ENCODE data around the gene TSHZ1. TPM values are rescaled to one million over a fixed set of nuclear protein-coding genes. Genes with fewer than 3 reads are reported as not detected.

Gene TSHZ1
- polyA plus RNA-seq, 1 donor from 2014 or later: 1.1 TPM

DNA sequence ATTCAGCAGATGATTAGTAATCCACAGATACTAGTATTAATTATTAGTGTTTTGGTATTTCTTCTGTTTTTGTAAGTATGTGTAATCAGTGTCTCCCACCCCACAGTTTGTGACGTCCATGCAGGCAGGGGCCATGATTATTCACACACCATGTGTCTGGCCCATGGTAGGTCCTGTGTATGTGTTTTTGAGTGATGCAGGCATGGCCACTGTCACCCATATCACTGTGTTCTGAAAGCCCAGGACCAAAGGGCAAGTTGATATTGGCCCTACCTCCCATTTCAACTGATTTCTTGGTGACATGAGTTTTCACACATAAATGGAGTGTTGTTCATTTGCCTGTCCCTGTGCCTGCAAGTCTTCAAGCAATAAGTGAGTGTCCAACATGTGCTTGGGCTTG lies 104.0 kb downstream of the TSHZ1 start:
- Histone ChIP-seq H3K9me3 (ENCODE audit: low read length) (no peaks in the 10 kb centered on the region), H3K4me2 (ENCODE audit: low read length) (no peak overlapping the region), H3K4me3 (ENCODE audit: low read length) (no peak overlapping the region), H2AFZ (ENCODE audit: low read depth, low read length) (no peak overlapping the region), H3K36me3 (ENCODE audit: insufficient read depth, low read length) (no peaks in the 10 kb centered on the region), H3K9ac (ENCODE audit: low read length) (no peak overlapping the region), H3K27me3 (ENCODE audit: insufficient read depth, low read depth, low read length) (no peaks in the 10 kb centered on the region), H3K27ac (ENCODE audit: low read length) (no peak overlapping the region), H3F3A (ENCODE audit: insufficient read depth, low read length, poor library complexity, severe bottlenecking) (no peaks in the 10 kb centered on the region), H3K9me2 (ENCODE audit: insufficient read depth, low read length) (no peaks in the 10 kb centered on the region), H3K79me2 (replicated peaks; ENCODE audit: insufficient read depth, low read length) (no peaks in the 10 kb centered on the region), H4K20me1 (ENCODE audit: insufficient read depth) (no peaks in the 10 kb centered on the region)
- no peak for TF ChIP-seq SMC3 (conservative IDR thresholded peaks at IDR 0.05; ENCODE audit: poor library complexity)
- TF ChIP-seq MXI1 (conservative IDR thresholded peaks at IDR 0.05; ENCODE audit: poor library complexity, severe bottlenecking): no peak
- TF ChIP-seq EP300 (conservative IDR thresholded peaks at IDR 0.05; ENCODE audit: poor library complexity, severe bottlenecking): no peak

DNA sequence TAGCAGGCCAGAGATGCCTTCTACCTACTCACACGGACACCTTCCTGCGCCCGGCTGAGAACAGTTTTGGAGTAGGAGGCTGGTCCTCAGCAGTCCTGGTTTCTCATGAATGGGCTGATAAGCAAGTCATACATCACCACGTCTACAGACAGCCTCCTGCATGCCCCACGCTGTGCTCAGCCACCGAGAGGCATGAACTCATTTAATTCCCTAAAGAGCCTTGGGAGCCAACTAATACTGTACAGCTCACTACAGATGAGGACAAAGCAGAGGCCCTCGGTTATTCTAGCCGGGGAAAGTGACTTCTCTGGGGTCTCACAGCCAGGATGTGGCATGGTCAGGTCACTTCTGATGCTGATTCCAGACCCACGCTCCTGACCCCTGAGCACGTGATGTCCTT lies 105.6 kb downstream of the TSHZ1 start:
- Histone ChIP-seq H3K4me2 (ENCODE audit: low read length) (no peak overlapping the region), H3F3A (ENCODE audit: insufficient read depth, low read length, poor library complexity, severe bottlenecking) (no peaks in the 10 kb centered on the region), H4K20me1 (ENCODE audit: insufficient read depth) (no peaks in the 10 kb centered on the region), H3K79me2 (replicated peaks; ENCODE audit: insufficient read depth, low read length) (no peaks in the 10 kb centered on the region), H3K4me3 (ENCODE audit: low read length) (no peak overlapping the region), H3K36me3 (ENCODE audit: insufficient read depth, low read length) (no peaks in the 10 kb centered on the region), H2AFZ (ENCODE audit: low read depth, low read length) (no peak overlapping the region), H3K9me3 (ENCODE audit: low read length) (no peaks in the 10 kb centered on the region), H3K27me3 (ENCODE audit: insufficient read depth, low read depth, low read length) (no peaks in the 10 kb centered on the region), H3K9me2 (ENCODE audit: insufficient read depth, low read length) (no peaks in the 10 kb centered on the region), H3K27ac (ENCODE audit: low read length) (no peak overlapping the region), H3K9ac (ENCODE audit: low read length) (no peak overlapping the region)
- TF ChIP-seq EP300 (conservative IDR thresholded peaks at IDR 0.05; ENCODE audit: poor library complexity, severe bottlenecking) (no peak), MXI1 (conservative IDR thresholded peaks at IDR 0.05; ENCODE audit: poor library complexity, severe bottlenecking) (no peak), POLR2AphosphoS5 (IDR thresholded peaks at IDR 0.05) (no peak), RAD21 (conservative IDR thresholded peaks at IDR 0.05) (no peak), TAF1 (IDR thresholded peaks at IDR 0.05; ENCODE audit: low read depth) (no peak), EZH2 (IDR thresholded peaks at IDR 0.05; ENCODE audit: borderline replicate concordance, insufficient read depth, low read length, poor library complexity, severe bottlenecking) (no peak), SMC3 (conservative IDR thresholded peaks at IDR 0.05; ENCODE audit: poor library complexity) (no peak)
- TF ChIP-seq, protein P1, sequence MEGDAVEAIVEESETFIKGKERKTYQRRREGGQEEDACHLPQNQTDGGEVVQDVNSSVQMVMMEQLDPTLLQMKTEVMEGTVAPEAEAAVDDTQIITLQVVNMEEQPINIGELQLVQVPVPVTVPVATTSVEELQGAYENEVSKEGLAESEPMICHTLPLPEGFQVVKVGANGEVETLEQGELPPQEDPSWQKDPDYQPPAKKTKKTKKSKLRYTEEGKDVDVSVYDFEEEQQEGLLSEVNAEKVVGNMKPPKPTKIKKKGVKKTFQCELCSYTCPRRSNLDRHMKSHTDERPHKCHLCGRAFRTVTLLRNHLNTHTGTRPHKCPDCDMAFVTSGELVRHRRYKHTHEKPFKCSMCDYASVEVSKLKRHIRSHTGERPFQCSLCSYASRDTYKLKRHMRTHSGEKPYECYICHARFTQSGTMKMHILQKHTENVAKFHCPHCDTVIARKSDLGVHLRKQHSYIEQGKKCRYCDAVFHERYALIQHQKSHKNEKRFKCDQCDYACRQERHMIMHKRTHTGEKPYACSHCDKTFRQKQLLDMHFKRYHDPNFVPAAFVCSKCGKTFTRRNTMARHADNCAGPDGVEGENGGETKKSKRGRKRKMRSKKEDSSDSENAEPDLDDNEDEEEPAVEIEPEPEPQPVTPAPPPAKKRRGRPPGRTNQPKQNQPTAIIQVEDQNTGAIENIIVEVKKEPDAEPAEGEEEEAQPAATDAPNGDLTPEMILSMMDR (IDR thresholded peaks at IDR 0.05; ENCODE audit: poor library complexity, severe bottlenecking): no peak
- TF ChIP-seq, protein P2, sequence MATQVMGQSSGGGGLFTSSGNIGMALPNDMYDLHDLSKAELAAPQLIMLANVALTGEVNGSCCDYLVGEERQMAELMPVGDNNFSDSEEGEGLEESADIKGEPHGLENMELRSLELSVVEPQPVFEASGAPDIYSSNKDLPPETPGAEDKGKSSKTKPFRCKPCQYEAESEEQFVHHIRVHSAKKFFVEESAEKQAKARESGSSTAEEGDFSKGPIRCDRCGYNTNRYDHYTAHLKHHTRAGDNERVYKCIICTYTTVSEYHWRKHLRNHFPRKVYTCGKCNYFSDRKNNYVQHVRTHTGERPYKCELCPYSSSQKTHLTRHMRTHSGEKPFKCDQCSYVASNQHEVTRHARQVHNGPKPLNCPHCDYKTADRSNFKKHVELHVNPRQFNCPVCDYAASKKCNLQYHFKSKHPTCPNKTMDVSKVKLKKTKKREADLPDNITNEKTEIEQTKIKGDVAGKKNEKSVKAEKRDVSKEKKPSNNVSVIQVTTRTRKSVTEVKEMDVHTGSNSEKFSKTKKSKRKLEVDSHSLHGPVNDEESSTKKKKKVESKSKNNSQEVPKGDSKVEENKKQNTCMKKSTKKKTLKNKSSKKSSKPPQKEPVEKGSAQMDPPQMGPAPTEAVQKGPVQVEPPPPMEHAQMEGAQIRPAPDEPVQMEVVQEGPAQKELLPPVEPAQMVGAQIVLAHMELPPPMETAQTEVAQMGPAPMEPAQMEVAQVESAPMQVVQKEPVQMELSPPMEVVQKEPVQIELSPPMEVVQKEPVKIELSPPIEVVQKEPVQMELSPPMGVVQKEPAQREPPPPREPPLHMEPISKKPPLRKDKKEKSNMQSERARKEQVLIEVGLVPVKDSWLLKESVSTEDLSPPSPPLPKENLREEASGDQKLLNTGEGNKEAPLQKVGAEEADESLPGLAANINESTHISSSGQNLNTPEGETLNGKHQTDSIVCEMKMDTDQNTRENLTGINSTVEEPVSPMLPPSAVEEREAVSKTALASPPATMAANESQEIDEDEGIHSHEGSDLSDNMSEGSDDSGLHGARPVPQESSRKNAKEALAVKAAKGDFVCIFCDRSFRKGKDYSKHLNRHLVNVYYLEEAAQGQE (IDR thresholded peaks at IDR 0.05; ENCODE audit: borderline replicate concordance): no peak

DNA sequence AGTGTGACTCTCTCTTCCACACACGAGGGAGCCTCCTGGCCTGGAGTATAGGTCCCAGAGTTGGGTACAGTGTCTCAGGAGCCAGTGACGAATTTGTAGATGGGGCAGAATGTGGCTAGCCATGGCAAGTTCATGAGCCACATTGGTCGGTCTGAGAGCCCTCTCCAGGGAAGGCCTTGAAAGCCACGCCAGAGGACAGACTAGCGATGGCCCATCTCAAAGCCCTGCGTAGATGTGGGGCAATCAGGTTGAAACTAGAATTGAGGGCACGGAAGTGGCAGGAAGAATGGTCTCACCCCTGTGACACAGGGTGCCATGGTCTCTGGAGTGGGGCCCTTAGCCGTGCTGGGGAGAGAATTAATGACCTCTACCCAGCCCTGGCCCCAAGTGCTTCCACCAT lies 106.2 kb downstream of the TSHZ1 start:
- Histone ChIP-seq H3K36me3 (ENCODE audit: insufficient read depth, low read length) (no peaks in the 10 kb centered on the region), H3K4me2 (ENCODE audit: low read length) (no peak overlapping the region), H3K9ac (ENCODE audit: low read length) (no peak overlapping the region), H3K79me2 (replicated peaks; ENCODE audit: insufficient read depth, low read length) (no peaks in the 10 kb centered on the region), H2AFZ (ENCODE audit: low read depth, low read length) (no peak overlapping the region), H3K27me3 (ENCODE audit: insufficient read depth, low read depth, low read length) (no peaks in the 10 kb centered on the region), H3K9me2 (ENCODE audit: insufficient read depth, low read length) (no peaks in the 10 kb centered on the region), H3F3A (ENCODE audit: insufficient read depth, low read length, poor library complexity, severe bottlenecking) (no peaks in the 10 kb centered on the region), H3K27ac (ENCODE audit: low read length) (no peak overlapping the region), H4K20me1 (ENCODE audit: insufficient read depth) (no peaks in the 10 kb centered on the region), H3K4me3 (ENCODE audit: low read length) (no peak overlapping the region), H3K9me3 (ENCODE audit: low read length) (no peaks in the 10 kb centered on the region)
- TF ChIP-seq MXI1 (conservative IDR thresholded peaks at IDR 0.05; ENCODE audit: poor library complexity, severe bottlenecking) (no peak), TAF1 (IDR thresholded peaks at IDR 0.05; ENCODE audit: low read depth) (no peak), RAD21 (conservative IDR thresholded peaks at IDR 0.05) (no peak), EZH2 (IDR thresholded peaks at IDR 0.05; ENCODE audit: borderline replicate concordance, insufficient read depth, low read length, poor library complexity, severe bottlenecking) (no peak), SMC3 (conservative IDR thresholded peaks at IDR 0.05; ENCODE audit: poor library complexity) (no peak), POLR2AphosphoS5 (IDR thresholded peaks at IDR 0.05) (no peak), EP300 (conservative IDR thresholded peaks at IDR 0.05; ENCODE audit: poor library complexity, severe bottlenecking) (no peak)
- TF ChIP-seq, protein P1 (IDR thresholded peaks at IDR 0.05; ENCODE audit: poor library complexity, severe bottlenecking): no peak
- TF ChIP-seq, protein P2 (IDR thresholded peaks at IDR 0.05; ENCODE audit: borderline replicate concordance): no peak

Data from neural cell (in vitro differentiated cells).